Upper lobe of right lung (tissue), 1 donor: Measurements from ENCODE around the gene TTBK2. TPM values are rescaled to one million over a fixed set of nuclear protein-coding genes. Genes with fewer than 3 reads are reported as not detected.

Source experiments
- ATAC-seq: fragments of 200-7000 bp; cut with Tn5 transposase; one replicate; pipeline ENCODE4 v1.9.1; 2020; ENCODE audit warnings: mild to moderate bottlenecking, moderate library complexity
- DNase-seq: peaks from one replicate; pipeline ENCODE4 v3.0.0-alpha.2; 2020
- H3K27ac ChIP-seq: fragments of 200-600 bp; one replicate; pipeline ENCODE4 v1.8.0; 2022
- H3K27me3 ChIP-seq: fragments of 200-600 bp; one replicate; pipeline ENCODE4 v1.8.0; 2022; ENCODE audit warnings: mild to moderate bottlenecking
- H3K36me3 ChIP-seq: fragments of 200-600 bp; one replicate; pipeline ENCODE4 v1.8.0; 2022
- H3K4me1 ChIP-seq: fragments of 200-600 bp; one replicate; pipeline ENCODE4 v1.8.0; 2022
- H3K4me3 ChIP-seq: fragments of 200-600 bp; one replicate; pipeline ENCODE4 v1.8.0; 2022; ENCODE audit warnings: mild to moderate bottlenecking
- H3K9me3 ChIP-seq: fragments of 200-600 bp; one replicate; pipeline ENCODE4 v1.8.0; 2022
- intact Hi-C: fragments of 100-400 bp; cut with DNase I; formaldehyde crosslinking; loops from one replicate; pipeline ENCODE4 v1.11.0; 2022
- total RNA-seq: library from RNA; stranded (reverse); fragmentation: NEBNext Ultra II Directional; extraction: Animal tissue kit (Norgen Biotek cat#: 25700); gene quantifications from one replicate; pipeline ENCODE4 v1.2.1, GENCODE V29; 2021
- TF ChIP-seq, protein P1 (sequence below): fragments of 200-600 bp; IDR thresholded peaks from one replicate; pipeline ENCODE4 v1.8.0; 2022; ENCODE audit warnings: antibody characterized with exemption
- donor health status: DM: no; HTN: yes; CAD: no; lungs with severe emphysema.

TTBK2 gene
- total RNA-seq, 1 donor from 2014 or later = 19.1 TPM

DNA sequence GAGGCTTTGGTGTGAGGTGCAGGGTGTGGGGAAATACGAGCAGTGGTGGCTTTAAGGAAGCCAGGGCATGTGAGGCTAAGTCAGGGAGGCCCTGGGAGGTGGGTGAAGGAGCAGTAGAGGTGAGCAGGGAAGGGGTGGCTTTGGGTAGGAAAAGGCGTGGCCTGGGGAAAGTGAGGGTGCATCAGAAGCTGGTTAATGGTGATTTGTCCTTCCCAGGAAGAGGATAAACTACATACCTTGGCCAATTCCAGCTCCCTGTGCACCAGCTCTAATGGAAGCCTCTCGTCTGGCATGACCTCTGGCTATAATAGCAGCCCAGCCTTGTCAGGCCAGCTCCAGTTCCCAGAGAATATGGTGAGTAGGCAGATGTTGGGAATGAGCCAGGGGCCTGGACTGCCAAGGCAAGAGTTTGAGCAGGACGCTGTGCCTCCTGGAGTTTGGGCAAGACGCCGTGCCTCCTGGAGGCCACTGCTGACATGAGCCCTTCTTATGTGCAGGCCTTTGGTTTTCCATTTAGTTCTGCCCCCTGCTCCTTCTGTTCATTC, 225.0 kb downstream of the TTBK2 start:
- H3K27ac ChIP-seq = no peak overlapping the region
- DNase-seq = peak; percentile 34
- H3K4me1 ChIP-seq = no peaks in the 10 kb centered on the region
- H3K36me3 ChIP-seq = peaks cover 29% of the 10 kb centered on the region
- no peaks in the 10 kb centered on the region for H3K27me3 ChIP-seq
- no peaks in the 10 kb centered on the region for H3K9me3 ChIP-seq
- TF ChIP-seq, protein P1, sequence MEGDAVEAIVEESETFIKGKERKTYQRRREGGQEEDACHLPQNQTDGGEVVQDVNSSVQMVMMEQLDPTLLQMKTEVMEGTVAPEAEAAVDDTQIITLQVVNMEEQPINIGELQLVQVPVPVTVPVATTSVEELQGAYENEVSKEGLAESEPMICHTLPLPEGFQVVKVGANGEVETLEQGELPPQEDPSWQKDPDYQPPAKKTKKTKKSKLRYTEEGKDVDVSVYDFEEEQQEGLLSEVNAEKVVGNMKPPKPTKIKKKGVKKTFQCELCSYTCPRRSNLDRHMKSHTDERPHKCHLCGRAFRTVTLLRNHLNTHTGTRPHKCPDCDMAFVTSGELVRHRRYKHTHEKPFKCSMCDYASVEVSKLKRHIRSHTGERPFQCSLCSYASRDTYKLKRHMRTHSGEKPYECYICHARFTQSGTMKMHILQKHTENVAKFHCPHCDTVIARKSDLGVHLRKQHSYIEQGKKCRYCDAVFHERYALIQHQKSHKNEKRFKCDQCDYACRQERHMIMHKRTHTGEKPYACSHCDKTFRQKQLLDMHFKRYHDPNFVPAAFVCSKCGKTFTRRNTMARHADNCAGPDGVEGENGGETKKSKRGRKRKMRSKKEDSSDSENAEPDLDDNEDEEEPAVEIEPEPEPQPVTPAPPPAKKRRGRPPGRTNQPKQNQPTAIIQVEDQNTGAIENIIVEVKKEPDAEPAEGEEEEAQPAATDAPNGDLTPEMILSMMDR = no peak
- intact Hi-C loops = no loop called here
- no peak for ATAC-seq
- no peak overlapping the region for H3K4me3 ChIP-seq

DNA sequence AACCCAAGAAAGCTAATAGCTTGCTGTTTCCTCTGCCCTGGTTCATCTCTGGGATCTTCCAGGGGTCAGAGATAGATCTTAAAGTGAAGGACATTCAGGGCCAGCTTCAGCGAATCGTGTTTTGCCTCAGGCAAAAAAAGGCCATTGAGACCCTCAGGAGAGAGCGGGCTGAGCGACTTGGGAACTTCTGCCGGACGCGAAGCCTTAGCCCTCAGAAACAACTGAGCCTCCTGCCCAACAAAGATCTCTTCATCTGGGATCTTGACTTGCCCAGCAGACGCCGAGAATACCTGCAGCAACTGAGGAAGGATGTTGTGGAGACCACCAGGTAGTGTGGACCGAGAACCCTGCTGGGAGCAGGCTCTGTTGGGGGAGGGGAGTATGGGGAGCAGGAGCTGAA, 226.2 kb downstream of the TTBK2 start:
- Histone ChIP-seq H3K9me3 (no peaks in the 10 kb centered on the region), H3K4me3 (no peak overlapping the region), H3K27me3 (no peaks in the 10 kb centered on the region), H3K4me1 (no peaks in the 10 kb centered on the region), H3K27ac (no peak overlapping the region), H3K36me3 (peaks cover 37% of the 10 kb centered on the region)
- ATAC-seq (no peak), DNase-seq (peak; percentile 32)
- intact Hi-C loops = no loop called here
- TF ChIP-seq, protein P1 = no peak

DNA sequence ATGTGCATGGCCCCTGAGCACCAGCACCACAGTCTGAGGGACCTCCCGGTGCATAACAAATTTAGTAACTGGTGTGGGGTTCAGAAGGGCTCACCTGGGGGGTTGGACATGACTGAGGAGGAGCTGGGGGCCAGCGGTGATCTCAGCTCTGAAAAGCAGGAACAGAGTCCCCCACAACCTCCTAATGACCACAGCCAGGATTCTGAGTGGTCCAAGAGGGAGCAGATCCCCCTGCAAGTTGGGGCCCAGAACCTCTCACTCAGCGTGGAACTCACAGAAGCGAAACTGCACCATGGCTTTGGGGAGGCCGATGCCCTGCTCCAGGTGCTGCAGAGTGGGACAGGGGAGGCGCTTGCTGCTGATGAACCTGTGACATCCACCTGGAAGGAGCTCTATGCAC, 226.6 kb downstream of the TTBK2 start:
- H3K27me3 ChIP-seq = no peaks in the 10 kb centered on the region
- TF ChIP-seq, protein P1 = no peak
- H3K4me1 ChIP-seq = no peaks in the 10 kb centered on the region
- no peak overlapping the region for H3K4me3 ChIP-seq
- H3K36me3 ChIP-seq = peaks cover 37% of the 10 kb centered on the region
- no peak for ATAC-seq
- no peaks in the 10 kb centered on the region for H3K9me3 ChIP-seq
- H3K27ac ChIP-seq = no peak overlapping the region
- intact Hi-C loops = no loop called here
- DNase-seq = peak; percentile 32

DNA sequence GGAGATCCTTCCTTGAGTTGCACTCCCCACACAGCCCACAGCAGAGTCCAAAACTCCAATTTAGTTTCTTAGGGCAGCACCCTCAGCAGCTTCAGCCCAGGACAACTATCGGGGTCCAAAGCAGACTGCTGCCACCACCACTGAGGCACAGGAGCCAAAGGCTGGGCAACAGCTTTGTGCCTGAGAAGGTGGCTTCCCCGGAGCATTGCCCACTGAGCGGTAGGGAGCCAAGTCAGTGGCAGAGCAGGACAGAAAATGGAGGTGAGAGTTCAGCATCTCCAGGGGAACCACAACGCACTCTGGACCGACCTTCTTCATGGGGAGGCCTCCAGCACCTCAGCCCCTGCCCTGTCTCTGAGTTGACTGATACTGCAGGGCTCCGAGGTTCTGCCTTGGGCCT, 227.1 kb downstream of the TTBK2 start:
- no peak overlapping the region for H3K4me3 ChIP-seq
- peaks cover 37% of the 10 kb centered on the region for H3K36me3 ChIP-seq
- no peak overlapping the region for H3K27ac ChIP-seq
- no peaks in the 10 kb centered on the region for H3K9me3 ChIP-seq
- H3K4me1 ChIP-seq = no peaks in the 10 kb centered on the region
- intact Hi-C loops = no loop called here
- H3K27me3 ChIP-seq = no peaks in the 10 kb centered on the region
- DNase-seq = peak; percentile 21
- no peak for ATAC-seq
- TF ChIP-seq, protein P1 = no peak

DNA sequence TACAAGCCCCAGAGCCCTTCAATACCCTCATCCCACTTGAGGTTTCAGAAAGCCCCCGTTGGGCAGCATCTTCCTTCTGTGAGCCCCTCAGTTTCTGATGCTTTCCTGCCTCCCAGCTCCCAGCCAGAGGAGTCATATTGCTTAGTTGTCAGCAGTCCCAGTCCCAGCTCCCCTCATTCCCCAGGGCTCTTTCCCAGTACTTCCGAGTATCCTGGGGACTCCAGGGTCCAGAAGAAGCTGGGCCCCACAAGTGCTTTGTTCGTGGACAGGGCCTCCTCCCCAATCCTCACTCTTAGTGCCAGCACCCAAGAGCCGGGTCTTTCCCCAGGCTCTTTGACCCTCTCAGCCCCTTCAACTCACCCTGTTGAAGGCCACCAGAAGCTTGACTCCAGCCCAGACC, 227.6 kb downstream of the TTBK2 start:
- intact Hi-C loops = no loop called here
- ATAC-seq (no peak), DNase-seq (peak; percentile 32)
- TF ChIP-seq, protein P1 = no peak
- H3K27me3 ChIP-seq = no peaks in the 10 kb centered on the region
- H3K36me3 ChIP-seq = peaks cover 37% of the 10 kb centered on the region
- no peaks in the 10 kb centered on the region for H3K9me3 ChIP-seq
- no peak overlapping the region for H3K27ac ChIP-seq
- H3K4me3 ChIP-seq = no peak overlapping the region
- no peaks in the 10 kb centered on the region for H3K4me1 ChIP-seq

DNA sequence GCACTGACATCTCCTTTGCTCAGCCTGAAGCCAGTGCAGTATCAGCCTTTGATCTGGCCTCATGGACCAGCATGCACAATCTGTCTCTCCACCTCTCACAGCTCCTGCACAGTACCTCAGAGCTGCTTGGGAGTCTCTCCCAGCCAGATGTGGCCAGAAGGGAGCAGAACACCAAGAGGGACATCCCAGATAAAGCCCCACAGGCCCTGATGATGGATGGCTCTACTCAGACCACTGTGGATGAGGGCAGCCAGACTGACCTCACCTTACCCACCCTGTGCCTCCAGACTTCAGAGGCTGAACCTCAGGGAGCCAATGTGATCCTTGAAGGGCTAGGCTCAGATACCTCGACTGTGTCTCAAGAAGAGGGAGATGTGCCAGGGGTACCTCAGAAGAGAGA, 228.0 kb downstream of the TTBK2 start:
- DNase-seq (no peak), ATAC-seq (no peak)
- Histone ChIP-seq H3K27ac (no peak overlapping the region), H3K4me1 (no peaks in the 10 kb centered on the region), H3K4me3 (no peak overlapping the region), H3K27me3 (no peaks in the 10 kb centered on the region), H3K9me3 (no peaks in the 10 kb centered on the region), H3K36me3 (peaks cover 42% of the 10 kb centered on the region)
- TF ChIP-seq, protein P1 = no peak
- intact Hi-C loops = no loop called here
